MG63 (cell line): ENCODE results near the gene NFKBIE. TPM values are rescaled to one million over a fixed set of nuclear protein-coding genes. Genes with fewer than 3 reads are reported as not detected.
"Not testable (repeated sequence)": the region's sequence is repeated elsewhere in the genome, so short reads cannot be mapped to it uniquely, and the experiment has no call there.

Experiments
- DNase-seq: peaks from one replicate; pipeline ENCODE4 v3.0.0-alpha.2; 2020
- H3K27me3 ChIP-seq: fragments of 250-450 bp; sonication (Bioruptor Pico); 2 replicates; pipeline ENCODE4 v1.5.1; 2020; ENCODE audit warnings: mild to moderate bottlenecking, moderate library complexity
- H3K36me3 ChIP-seq: fragments of 250-450 bp; sonication (Bioruptor Pico); 2 replicates; pipeline ENCODE4 v1.5.1; 2020; ENCODE audit warnings: mild to moderate bottlenecking, moderate library complexity
- H3K4me3 ChIP-seq: fragments of 250-450 bp; sonication (Bioruptor Pico); 2 replicates; pipeline ENCODE4 v1.5.1; 2020; ENCODE audit warnings: mild to moderate bottlenecking, moderate library complexity
- H3K9me3 ChIP-seq: fragments of 250-450 bp; sonication (Bioruptor Pico); 2 replicates; pipeline ENCODE4 v1.5.1; 2020; ENCODE audit warnings: mild to moderate bottlenecking, moderate library complexity
- total RNA-seq: library from RNA; depleted of rRNA; stranded (reverse); fragments of >200 nt; shearing (Covaris generic); gene quantifications from 2 replicates; pipeline ENCODE4 v1.2.3, GENCODE V29; 2014; ENCODE audit warnings: low replicate concordance

Gene NFKBIE
- total RNA-seq, 1 experiment from 2014 or later = 24.4 TPM

DNA sequence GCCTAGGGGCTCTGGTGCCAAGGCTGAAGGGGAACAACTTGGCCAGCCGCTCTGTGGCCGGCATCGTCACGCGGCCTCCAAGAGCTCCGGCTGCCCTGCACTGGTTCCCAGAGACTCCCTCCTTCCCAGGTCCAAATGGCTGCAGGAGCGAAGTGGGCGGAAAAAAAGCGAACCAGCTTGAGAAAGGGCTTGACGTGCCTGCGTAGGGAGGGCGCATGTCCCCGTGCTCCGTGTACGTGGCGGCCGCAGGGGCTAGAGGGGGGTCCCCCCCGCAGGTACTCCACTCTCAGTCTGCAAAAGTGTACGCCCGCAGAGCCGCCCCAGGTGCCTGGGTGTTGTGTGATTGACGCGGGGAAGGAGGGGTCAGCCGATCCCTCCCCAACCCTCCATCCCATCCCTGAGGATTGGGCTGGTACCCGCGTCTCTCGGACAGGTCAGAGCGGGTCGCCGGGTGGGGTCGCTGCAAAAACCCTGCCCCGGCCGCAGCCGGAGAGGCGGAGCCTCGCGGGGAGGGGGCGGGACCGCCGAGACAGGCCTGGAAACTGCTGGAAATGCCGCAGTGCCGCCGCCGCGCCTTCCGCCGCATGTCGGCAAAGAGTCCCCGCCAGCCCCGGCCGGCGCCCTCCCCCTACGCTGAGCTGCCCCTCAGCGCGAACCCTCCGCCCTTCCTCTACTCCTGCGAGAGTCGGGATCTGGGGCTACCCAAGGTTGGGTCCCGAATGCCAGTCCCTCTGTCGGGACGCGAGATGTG is 19.3 kb downstream of the NFKBIE start:
- peak overlapping the region; percentile 100 for H3K4me3 ChIP-seq
- H3K9me3 ChIP-seq = no peaks in the 10 kb centered on the region
- peaks cover 42% of the 10 kb centered on the region for H3K36me3 ChIP-seq
- no peaks in the 10 kb centered on the region for H3K27me3 ChIP-seq
- DNase-seq = peak; percentile 100

DNA sequence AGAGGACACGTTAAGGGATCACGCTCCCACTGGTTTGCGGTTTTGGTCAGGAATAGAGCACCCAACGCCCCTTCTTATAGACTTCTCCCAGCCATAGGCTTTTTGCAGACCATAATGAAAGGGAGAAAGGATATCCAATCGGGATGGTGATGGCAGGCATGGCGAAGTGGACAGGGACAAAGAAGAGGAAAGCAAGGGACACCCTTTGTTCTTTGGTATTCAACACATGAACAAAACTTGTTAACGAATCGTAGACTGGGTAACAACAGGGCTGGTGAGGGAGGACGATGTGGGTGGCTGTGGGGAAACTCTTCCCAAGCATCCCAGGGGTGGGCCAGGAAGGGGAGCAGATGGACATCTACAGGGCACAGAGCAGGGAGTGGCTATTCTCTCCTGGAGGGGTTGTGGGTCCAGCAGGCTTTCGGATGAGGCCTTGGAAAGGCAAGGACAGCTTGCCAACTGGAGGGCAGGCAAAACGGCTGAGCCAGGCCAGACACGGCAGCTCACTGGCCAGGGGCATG is 19.9 kb downstream of the NFKBIE start:
- no peaks in the 10 kb centered on the region for H3K27me3 ChIP-seq
- peaks cover 35% of the 10 kb centered on the region for H3K36me3 ChIP-seq
- H3K9me3 ChIP-seq = no peaks in the 10 kb centered on the region
- peak overlapping the region; percentile 100 for H3K4me3 ChIP-seq
- no peak for DNase-seq

DNA sequence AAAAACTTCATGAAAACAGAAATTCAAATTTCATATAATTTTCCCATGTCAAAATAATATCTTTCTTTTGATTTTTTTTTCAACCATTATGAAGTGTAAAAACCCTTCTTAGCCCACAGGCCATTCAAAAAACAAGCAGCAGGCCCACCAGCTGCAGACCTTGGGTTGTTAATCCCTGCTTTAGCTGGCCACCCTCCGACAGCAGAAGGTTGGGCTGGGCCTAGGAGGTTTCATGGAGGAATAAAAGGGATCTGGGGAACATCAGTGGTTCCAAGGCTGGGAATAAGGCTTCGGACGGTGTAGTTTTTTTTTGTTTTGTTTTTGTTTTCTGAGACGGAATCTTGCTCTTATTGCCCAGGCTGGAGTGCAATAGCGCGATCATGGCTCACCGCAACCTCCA is 22.0 kb downstream of the NFKBIE start:
- peaks cover 14% of the 10 kb centered on the region for H3K36me3 ChIP-seq
- no peak for DNase-seq
- no peaks in the 10 kb centered on the region for H3K27me3 ChIP-seq
- no peak overlapping the region for H3K4me3 ChIP-seq
- H3K9me3 ChIP-seq = no peaks in the 10 kb centered on the region

DNA sequence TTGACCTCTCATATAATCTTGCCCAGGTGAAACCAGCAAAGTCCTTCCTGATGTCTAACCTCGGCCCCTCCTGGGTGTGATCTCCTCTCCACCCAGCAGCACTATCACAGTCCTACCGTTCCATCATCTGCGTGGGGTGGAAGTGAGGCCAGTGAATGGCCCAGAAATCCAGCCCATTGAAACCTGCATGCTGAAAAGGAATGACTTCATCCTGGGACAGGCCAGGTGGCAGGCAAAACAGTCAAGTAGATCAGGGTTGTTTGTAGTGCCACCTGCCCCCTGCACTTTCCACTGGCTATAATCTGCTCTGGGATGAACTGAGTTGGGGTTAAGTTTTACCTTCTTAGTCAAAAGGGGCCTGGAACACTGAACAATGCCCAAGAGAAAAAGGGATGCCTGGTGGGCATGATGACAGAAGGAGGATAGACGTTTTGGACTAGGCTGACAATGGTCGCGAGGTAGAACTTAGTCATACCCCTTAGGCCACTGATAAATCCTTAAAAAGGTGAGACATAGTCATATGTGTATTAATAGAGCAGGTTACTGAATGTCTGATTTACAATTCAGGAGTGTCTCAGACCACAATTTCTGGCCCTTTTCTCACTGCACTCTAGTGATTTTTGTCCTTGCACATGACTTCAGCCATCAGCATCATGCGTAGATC is 26.5 kb downstream of the NFKBIE start:
- H3K4me3 ChIP-seq = no peak overlapping the region
- no peaks in the 10 kb centered on the region for H3K27me3 ChIP-seq
- DNase-seq = no peak
- H3K36me3 ChIP-seq = peaks cover 19% of the 10 kb centered on the region
- no peaks in the 10 kb centered on the region for H3K9me3 ChIP-seq

DNA sequence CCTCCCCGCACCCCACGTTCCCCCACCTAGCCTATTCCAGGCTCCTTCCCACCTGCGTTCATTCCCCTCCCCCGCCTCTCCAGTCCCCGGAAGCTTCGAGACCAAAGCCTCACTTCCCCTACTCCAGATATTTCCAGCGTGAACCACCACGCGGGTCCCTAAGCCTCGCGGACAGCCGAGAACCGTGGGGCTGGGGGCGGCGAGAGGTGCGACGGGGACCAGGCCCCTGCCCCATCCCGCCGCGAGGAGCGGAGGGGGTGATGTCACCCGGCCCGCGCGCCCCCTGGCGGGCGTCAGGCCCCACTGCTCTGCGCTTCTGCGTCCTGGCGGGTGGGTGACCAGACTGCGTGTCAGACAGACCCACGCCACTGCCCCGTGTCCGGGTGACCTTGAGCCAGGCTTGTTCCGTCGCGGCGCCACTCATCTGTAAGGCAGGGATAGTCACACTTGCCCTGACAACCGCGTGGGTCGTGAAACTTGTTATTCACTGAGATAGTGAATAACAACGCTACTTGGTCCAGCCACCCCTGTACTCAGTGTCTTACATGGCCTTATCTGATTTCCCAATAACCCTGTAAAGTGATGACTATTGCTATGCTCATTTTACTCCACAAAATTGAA is 27.4 kb downstream of the NFKBIE start:
- Histone ChIP-seq H3K4me3 (peak overlapping the region; percentile 47), H3K9me3 (no peaks in the 10 kb centered on the region), H3K27me3 (no peaks in the 10 kb centered on the region), H3K36me3 (peaks cover 28% of the 10 kb centered on the region)
- peak; percentile 97 for DNase-seq

DNA sequence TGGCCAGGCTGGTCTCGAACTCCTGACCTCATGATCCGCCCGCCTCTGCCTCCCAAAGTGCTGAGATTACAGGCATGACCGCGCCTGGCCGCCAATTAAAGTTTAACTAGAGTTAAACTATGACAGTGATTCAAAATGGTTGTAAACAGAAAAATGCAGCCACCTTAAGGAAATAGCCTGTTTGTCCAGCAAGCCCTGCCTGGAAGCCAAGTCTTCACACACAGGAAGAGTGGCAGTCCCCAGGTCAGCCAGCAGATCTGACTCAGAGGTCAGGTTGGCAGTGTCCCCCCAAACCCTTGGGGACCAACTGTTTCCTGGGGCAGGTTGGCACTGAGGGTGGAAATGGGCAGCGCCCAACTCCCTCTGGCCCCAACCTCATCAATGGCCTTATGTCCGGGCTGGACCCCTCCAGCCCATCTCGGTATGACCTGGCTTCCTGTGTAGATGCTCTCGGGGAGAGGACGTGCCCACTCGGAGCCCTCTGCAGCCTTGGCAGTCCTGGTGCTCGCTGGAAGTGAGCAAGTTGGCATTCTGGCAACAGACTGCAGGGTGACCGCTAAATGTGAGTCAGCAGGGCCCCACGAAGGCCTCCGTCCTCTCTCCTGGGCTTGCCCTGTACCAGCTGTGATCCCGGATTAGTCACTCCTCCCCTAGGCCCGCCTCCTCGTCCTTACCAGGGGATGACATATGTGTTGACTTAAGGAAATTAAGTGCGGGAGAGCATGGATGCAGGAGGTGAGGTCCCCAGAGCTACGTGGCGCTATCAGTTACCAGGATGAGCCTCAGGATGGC is 28.1 kb downstream of the NFKBIE start:
- DNase-seq = peak; percentile 100
- Histone ChIP-seq H3K27me3 (no peaks in the 10 kb centered on the region), H3K36me3 (peaks cover 35% of the 10 kb centered on the region), H3K4me3 (peak overlapping the region; percentile 47), H3K9me3 (no peaks in the 10 kb centered on the region)

DNA sequence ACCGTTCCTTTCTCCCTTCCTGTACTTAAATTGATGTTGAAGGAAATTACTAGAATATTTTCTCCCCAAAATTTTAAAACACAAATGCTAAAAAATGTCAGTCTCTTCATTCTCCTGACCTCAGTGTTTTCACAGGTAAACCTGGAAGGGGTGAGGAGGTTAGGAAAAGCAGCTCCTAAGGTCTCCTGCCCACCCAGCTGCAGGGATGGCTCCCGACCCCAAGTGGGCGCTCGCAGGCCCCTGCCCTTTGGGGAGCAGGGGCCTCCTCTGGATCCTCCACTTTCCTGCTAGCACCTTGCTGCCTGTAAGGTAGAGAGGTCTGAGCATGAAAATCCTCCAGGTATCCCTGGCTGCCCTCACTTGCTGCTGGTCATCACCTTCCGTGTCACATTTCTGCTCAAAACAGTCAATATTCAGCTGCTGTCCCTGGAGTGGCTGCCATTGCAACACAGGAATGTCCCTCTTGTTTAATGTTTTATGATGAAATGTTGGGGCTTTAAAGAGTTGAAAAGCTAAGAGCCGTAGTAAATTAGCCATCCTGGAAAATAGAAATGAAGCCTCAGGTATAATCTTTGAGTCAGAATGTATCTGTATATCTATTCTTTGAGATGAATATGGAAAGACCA is 29.3 kb downstream of the NFKBIE start:
- Histone ChIP-seq H3K9me3 (no peaks in the 10 kb centered on the region), H3K4me3 (no peak overlapping the region), H3K36me3 (peaks cover 47% of the 10 kb centered on the region), H3K27me3 (no peaks in the 10 kb centered on the region)
- DNase-seq = no peak

DNA sequence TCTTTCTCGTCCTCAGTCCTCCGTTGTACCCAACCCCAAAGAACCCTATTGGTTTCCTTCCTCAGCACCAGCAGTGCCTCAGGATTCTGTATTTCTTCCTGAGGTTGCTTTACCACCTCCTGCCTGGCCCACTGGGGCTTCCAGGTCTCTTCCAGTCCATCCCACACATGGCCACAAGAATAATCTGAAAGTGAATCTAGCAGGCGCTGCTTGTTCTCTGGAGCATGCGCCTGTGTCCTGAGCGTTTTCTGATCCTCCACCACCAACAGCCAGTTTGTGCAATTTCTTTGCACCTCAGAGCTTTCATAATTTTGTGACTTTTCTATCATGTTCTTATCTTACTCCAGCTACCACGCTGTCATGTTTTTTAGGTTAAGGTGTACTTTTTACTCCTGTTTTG is 30.1 kb downstream of the NFKBIE start:
- H3K27me3 ChIP-seq = no peaks in the 10 kb centered on the region
- H3K36me3 ChIP-seq = peaks cover 55% of the 10 kb centered on the region
- no peaks in the 10 kb centered on the region for H3K9me3 ChIP-seq
- no peak for DNase-seq
- no peak overlapping the region for H3K4me3 ChIP-seq

DNA sequence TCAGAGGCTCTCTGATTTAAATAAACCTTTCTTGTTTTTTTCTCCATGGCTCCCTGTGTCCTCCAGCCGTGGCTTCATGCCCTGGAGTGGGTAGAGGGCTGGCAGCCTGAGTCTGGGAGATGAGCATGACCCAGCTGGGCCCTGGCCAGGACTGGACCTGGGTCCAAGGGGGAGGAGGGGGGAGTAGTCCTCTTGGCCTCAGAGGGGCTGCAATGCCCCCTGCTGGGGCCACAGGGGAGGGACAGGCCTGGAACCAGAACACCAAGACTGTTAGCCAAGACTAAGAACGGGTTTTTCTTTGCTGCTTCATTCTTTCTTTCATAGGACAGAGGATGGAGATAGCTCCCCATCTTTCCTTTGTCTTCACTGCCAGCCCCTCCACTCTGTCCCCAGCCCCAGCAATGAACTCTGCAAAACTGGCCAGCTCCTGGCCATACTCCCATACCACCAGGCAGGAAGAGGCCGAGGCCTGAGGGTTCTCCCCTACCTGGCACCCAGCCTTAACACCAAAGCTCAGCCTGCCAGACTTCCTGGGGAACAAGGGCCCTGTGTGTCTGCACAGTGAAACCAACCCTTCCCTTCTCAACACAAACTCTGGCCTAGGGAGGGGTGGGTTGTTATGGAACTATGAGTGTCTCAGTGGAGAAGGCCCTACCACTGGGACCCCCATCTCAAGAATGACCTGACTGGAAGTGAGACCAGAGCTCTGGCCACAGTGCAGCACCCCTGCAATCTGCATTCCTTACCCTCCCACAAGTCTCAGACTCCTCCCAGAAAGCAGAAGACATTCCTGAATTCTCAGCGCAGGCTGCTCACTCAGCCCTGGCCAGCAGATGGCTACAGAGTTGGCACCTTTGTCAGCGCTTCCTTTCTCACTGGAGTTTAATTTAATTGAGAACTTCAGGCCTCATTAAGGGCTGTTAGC is 31.0 kb downstream of the NFKBIE start:
- Histone ChIP-seq H3K27me3 (no peaks in the 10 kb centered on the region), H3K4me3 (no peak overlapping the region), H3K9me3 (no peaks in the 10 kb centered on the region), H3K36me3 (peaks cover 64% of the 10 kb centered on the region)
- DNase-seq = peak; percentile 100

DNA sequence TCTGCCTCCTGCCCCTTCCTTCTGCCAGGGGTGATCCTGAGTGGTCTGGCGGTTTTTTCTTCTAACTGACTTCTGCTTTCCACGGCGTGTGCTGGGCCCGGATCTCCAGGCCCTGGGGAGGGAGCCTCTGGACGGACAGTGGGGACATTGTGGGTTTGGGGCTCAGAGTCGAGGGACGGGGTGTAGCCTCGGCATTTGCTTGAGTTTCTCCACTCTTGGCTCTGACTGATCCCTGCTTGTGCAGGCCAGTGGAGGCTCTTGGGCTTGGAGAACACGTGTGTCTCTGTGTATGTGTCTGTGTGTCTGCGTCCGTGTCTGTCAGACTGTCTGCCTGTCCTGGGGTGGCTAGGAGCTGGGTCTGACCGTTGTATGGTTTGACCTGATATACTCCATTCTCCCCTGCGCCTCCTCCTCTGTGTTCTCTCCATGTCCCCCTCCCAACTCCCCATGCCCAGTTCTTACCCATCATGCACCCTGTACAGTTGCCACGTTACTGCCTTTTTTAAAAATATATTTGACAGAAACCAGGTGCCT is 31.7 kb downstream of the NFKBIE start:
- Histone ChIP-seq H3K36me3 (peaks cover 71% of the 10 kb centered on the region), H3K9me3 (no peaks in the 10 kb centered on the region), H3K4me3 (no peak overlapping the region), H3K27me3 (no peaks in the 10 kb centered on the region)
- no peak for DNase-seq

DNA sequence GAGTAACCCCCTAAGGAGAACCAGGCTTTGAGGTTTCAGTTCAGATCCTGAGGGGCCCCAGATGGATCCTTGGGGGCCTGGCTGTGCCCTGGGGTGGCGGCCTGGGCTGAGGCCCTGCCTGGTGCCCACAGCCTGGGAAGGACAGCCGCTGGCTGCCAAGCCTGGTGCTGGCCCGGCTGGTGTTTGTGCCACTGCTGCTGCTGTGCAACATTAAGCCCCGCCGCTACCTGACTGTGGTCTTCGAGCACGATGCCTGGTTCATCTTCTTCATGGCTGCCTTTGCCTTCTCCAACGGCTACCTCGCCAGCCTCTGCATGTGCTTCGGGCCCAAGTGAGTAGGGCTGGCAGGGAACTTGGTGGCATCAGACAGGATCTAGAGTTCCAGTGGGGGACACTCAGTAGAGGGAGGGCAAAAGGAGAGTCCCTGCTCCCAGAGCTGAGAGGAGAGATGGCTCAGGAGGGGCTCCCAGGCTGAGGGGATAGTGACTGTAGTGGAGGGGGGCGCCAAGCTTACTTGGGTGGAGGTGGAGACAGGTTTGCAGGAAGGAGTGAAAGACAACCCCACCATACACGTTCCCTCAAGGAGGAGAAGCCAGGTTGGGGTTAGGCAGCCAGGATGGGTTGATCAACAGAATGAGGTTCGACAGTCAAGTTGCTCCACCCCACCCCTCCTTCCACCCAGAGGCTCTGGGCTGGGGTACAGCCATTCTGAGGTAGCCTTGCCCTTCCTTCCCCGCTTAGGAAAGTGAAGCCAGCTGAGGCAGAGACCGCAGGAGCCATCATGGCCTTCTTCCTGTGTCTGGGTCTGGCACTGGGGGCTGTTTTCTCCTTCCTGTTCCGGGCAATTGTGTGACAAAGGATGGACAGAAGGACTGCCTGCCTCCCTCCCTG is 32.4 kb downstream of the NFKBIE start:
- DNase-seq = no peak
- Histone ChIP-seq H3K4me3 (no peak overlapping the region), H3K9me3 (no peaks in the 10 kb centered on the region), H3K36me3 (peaks cover 78% of the 10 kb centered on the region), H3K27me3 (no peaks in the 10 kb centered on the region)

DNA sequence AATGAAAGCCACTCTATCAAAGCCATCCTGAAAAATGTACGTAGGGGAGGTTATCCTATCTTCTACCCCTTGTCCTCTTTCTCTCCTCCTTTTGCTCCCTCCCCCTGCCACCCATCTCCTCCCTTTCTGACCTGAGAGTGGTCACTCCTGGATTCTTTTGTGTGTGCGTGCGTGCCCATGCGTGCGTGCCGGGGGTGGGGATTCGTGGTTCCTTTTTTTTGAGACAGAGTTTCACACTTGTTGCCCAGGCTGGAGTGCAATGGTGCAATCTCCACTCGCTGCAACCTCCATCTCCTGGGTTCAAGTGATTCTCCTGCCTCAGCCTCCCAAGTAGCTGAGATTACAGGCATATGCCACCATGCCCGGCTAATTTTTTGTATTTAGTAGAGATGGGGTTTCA is 33.9 kb downstream of the NFKBIE start:
- H3K27me3 ChIP-seq, H3K4me3 ChIP-seq, DNase-seq, H3K9me3 ChIP-seq: not testable (repeated sequence)
- peaks cover 91% of the 10 kb centered on the region for H3K36me3 ChIP-seq

DNA sequence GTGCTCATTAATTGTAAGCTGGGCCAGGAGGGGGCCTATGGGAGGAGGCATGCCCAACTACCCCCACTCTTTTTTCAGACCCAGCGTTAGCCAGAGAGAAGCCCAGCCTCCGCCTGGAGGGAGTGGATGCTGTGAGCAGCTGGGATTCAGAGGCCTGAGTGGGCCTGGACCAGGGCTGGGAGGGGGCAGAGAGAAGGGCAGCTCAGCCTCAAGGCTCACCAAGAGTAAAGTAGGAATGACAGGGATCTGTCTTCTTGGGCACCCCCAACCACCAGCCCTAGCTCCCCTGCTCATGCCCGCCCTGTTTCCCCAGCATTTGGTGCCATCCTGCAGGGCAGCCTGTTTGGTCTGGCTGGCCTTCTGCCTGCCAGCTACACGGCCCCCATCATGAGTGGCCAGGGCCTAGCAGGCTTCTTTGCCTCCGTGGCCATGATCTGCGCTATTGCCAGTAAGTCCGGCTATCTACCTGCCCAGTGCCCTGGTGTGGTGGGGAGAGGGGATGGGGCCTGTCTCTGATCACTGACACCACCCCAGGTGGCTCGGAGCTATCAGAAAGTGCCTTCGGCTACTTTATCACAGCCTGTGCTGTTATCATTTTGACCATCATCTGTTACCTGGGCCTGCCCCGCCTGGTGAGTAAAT is 35.2 kb downstream of the NFKBIE start:
- DNase-seq = no peak

More for the DNA sequence above, 35.2 kb downstream of the NFKBIE start:
- peaks cover 90% of the 10 kb centered on the region for H3K36me3 ChIP-seq
- H3K9me3 ChIP-seq = no peaks in the 10 kb centered on the region
- no peak overlapping the region for H3K4me3 ChIP-seq
- no peaks in the 10 kb centered on the region for H3K27me3 ChIP-seq
